Measurements from ENCODE around the gene GPR21.

The GPR21 gene

GRCh38 chr9:123033352-123033751, at the start of gene GPR21:
Gene GPR21, plus strand, starts transcription at chr9:123033667. Its CDS starts 900 bp downstream, at chr9:123034567.
- DNase-seq: no peak

GRCh38 chr9:122986010-122986409, 47.5 kb upstream of the GPR21 start:
- no peak for DNase-seq

GRCh38 chr9:122988141-122988540, 45.3 kb upstream of the GPR21 start:
- no peak for DNase-seq

- no peak for DNase-seq
Measured at GRCh38 chr9:122988920-122989621, 44.4 kb upstream of the GPR21 start.

- no peak for DNase-seq
Measured at GRCh38 chr9:122991370-122991830, 42.1 kb upstream of the GPR21 start.

GRCh38 chr9:122996586-122996985, 36.9 kb upstream of the GPR21 start:
- no peak for DNase-seq

GRCh38 chr9:122998448-122998847, 35.0 kb upstream of the GPR21 start:
- DNase-seq: no peak

- DNase-seq: no peak
Measured at GRCh38 chr9:123000371-123001068, 32.9 kb upstream of the GPR21 start.

- DNase-seq: no peak
Measured at GRCh38 chr9:123002754-123003153, 30.7 kb upstream of the GPR21 start.

- no peak for DNase-seq
Measured at GRCh38 chr9:123003466-123003865, 30.0 kb upstream of the GPR21 start.

- DNase-seq: no peak
Measured at GRCh38 chr9:123005964-123006363, 27.5 kb upstream of the GPR21 start.

GRCh38 chr9:123007269-123007668, 26.2 kb upstream of the GPR21 start:
- DNase-seq: no peak

GRCh38 chr9:123008909-123009308, 24.6 kb upstream of the GPR21 start:
- DNase-seq: no peak

GRCh38 chr9:123011380-123011779, 22.1 kb upstream of the GPR21 start:
- DNase-seq: no peak

- DNase-seq: no peak
Measured at GRCh38 chr9:123011878-123012528, 21.5 kb upstream of the GPR21 start.

- DNase-seq: no peak
Measured at GRCh38 chr9:123016631-123017030, 16.8 kb upstream of the GPR21 start.

- DNase-seq: no peak
Measured at GRCh38 chr9:123020796-123021195, 12.7 kb upstream of the GPR21 start.

GRCh38 chr9:123026425-123026824, 7.0 kb upstream of the GPR21 start:
- DNase-seq: no peak

- no peak for DNase-seq
Measured at GRCh38 chr9:123027517-123027916, 6.0 kb upstream of the GPR21 start.

GRCh38 chr9:123028136-123028535, 5.3 kb upstream of the GPR21 start:
- no peak for DNase-seq

GRCh38 chr9:123028973-123029372, 4.5 kb upstream of the GPR21 start:
- no peak for DNase-seq

- no peak for DNase-seq
Measured at GRCh38 chr9:123031963-123032362, 1.5 kb upstream of the GPR21 start.

GRCh38 chr9:123033864-123034601, 566 bp downstream of the GPR21 start:
- DNase-seq: no peak

Data from left hindlimb (tissue), 1 donor.